HUES48 (cell line): Measurements from ENCODE around the gene GAREM1.
"Not testable (repeated sequence)": the region's sequence is repeated elsewhere in the genome, so short reads cannot be mapped to it uniquely, and the experiment has no call there.

Experiments
- H3K27ac ChIP-seq: one replicate; pipeline ENCODE4 v1.7.0; 2013; ENCODE audit warnings: low read depth, low read length, inconsistent platforms
- H3K27me3 ChIP-seq: 2 replicates; pipeline ENCODE4 v1.6.1; 2013; ENCODE audit warnings: mild to moderate bottlenecking, low read length; ENCODE audit not compliant: control insufficient read depth, insufficient read depth
- H3K36me3 ChIP-seq: 2 replicates; pipeline ENCODE4 v1.6.1; 2013; ENCODE audit warnings: low read length; ENCODE audit not compliant: control insufficient read depth, insufficient read depth
- H3K4me1 ChIP-seq: 2 replicates; pipeline ENCODE4 v1.6.1; 2013; ENCODE audit warnings: mild to moderate bottlenecking, low read length; ENCODE audit not compliant: control insufficient read depth, insufficient read depth
- H3K4me3 ChIP-seq: 2 replicates; pipeline ENCODE4 v1.5.1; 2013; ENCODE audit warnings: mild to moderate bottlenecking, low read depth, low read length
- H3K9ac ChIP-seq: 2 replicates; pipeline ENCODE4 v1.6.1; 2013; ENCODE audit warnings: mild to moderate bottlenecking, low read depth, low read length, moderate library complexity
- H3K9me3 ChIP-seq: 2 replicates; pipeline ENCODE4 v1.6.1; 2013; ENCODE audit warnings: low read length; ENCODE audit not compliant: control insufficient read depth, insufficient read depth

The GAREM1 gene

DNA sequence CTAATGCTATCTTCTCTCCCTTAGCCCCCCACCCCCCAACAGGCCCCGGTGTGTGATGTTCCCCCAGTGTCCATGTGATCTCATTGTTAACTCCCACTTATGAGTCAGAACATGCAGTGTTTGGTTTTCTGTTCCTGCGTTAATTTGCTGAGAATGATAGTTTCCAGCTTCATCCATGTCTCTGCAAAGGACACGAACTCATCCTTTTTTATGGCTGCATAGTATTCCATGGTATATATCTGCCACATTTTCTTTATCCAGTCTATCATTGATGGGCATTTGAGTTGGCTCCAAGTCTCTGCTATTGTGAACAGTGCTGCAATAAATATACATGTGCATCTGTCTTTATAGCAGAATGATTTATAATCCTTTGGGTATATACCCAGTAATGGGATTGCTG lies 179.1 kb downstream of the GAREM1 start:
- not testable (repeated sequence) for H3K27me3 ChIP-seq, H3K27ac ChIP-seq, H3K9ac ChIP-seq, H3K4me1 ChIP-seq, H3K9me3 ChIP-seq, H3K4me3 ChIP-seq, H3K36me3 ChIP-seq

DNA sequence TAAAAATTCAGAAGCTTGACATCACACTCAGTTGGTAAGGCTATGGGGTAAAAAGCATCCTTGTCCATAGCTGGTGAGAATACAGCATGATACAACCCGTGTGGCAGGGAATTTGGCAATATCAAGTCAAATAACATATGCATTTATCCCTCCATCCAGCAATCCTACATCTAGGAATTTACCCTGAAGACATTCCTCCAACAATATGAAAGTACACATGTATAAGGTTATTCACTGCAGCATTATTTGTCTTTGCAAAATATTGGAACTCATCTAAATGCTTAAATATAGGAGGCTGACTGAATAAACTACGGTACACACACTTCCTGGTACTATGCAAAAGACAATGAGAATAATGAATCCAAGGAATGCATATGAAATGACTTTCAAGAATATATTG lies 179.9 kb downstream of the GAREM1 start:
- no peaks in the 10 kb centered on the region for H3K4me1 ChIP-seq
- H3K36me3 ChIP-seq = peaks cover 4% of the 10 kb centered on the region; the same call in 1 of the 2 replicates
- H3K4me3 ChIP-seq = no peak overlapping the region
- no peaks in the 10 kb centered on the region for H3K9me3 ChIP-seq
- no peak overlapping the region for H3K27ac ChIP-seq
- H3K27me3 ChIP-seq = no peaks in the 10 kb centered on the region
- H3K9ac ChIP-seq = no peak overlapping the region

DNA sequence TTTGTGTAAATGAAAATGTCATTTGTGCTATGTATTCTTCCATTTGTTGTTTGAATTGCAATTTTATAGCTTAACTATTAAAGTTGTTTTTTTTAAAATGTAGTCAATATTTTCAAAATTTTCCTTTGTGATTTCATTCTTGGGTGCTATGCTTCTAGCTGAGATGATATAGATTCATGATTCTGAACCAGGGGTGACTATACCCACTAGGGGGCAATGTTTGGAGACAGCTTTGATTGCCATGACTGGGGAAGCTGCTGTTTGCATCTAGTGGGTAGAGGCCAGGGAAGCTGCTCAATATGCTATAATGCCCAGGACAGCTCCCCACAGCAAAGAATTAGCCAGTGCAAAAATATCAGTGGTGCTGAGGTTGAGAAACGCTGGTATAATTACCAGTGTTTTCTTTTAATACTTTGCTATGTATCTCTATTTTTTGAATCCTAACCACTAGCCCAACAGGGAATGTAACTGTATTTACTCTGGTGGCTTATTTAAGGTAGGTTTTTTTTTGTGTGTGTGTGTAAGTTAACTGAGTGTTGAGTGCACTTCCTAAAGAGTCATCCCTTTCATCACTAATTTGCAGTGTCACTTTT lies 181.1 kb downstream of the GAREM1 start:
- H3K4me1 ChIP-seq = no peaks in the 10 kb centered on the region
- H3K9me3 ChIP-seq = no peaks in the 10 kb centered on the region
- no peaks in the 10 kb centered on the region for H3K27me3 ChIP-seq
- no peak overlapping the region for H3K4me3 ChIP-seq
- no peak overlapping the region for H3K27ac ChIP-seq
- H3K36me3 ChIP-seq = peaks cover 4% of the 10 kb centered on the region; the same call in 1 of the 2 replicates
- H3K9ac ChIP-seq = no peak overlapping the region

DNA sequence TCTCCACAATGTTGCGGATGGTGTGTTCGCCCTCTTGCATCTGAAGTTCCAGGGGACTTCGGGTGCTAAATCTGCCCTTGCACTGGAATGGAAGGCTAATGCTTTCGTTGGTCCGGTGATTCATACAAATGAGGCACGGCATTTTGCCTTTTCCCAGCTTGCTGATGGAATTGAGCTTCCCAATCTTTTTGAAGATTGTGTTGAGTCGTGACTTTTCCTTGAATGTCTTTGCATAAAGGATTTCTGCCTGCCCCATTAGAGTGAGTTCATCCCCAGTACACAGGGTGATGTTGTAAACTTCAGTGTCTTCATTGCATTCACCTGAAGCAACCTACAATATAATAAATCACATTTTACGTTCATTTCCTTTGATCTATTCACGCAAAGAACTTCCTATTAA lies 182.8 kb downstream of the GAREM1 start:
- Histone ChIP-seq H3K27me3 (no peaks in the 10 kb centered on the region), H3K4me3 (no peak overlapping the region), H3K9me3 (no peaks in the 10 kb centered on the region), H3K4me1 (no peaks in the 10 kb centered on the region), H3K27ac (no peak overlapping the region), H3K9ac (no peak overlapping the region), H3K36me3 (peaks cover 4% of the 10 kb centered on the region; the same call in 1 of the 2 replicates)

DNA sequence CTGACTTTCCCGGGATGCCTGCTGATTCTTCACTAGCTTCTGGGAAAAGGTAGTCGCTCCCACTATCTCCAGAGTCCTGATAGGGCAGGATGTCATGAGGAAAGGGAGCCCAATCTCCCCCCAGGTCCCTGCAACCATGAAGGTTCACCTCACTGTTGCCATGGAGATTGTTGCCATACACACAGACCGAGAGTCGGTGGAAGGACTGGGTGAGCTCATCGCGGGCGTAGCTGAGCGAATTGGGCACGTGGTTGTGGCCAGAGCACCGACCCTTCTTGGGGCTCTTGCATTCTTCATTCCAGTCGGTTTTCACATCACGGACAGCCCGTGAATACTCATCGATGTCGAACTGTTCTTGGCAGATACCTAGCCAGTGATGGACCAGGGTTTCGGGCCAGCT lies 183.4 kb downstream of the GAREM1 start:
- H3K27me3 ChIP-seq = no peaks in the 10 kb centered on the region

DNA sequence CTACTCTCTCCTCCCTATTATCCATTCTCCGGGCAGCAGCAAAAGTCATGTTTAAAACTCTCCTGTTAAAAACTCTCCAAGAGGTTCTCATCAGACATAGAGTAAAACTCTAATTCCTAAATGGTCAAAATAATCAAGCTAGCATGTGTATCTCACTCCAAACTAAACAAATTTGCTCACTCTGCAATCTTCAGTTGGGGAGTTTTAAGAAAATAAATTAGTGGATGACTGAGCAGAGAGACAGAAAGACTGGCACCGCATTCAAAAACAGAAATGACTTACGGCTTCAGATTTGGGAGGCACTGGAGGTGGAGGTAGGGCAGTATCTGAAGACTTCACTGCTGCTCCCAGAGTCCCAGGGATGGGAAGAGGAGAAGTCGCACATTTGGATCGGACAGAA lies 183.9 kb downstream of the GAREM1 start:
- Histone ChIP-seq H3K4me3 (no peak overlapping the region), H3K27ac (no peak overlapping the region), H3K9me3 (no peaks in the 10 kb centered on the region), H3K9ac (no peak overlapping the region), H3K4me1 (no peaks in the 10 kb centered on the region), H3K27me3 (no peaks in the 10 kb centered on the region), H3K36me3 (peaks cover 4% of the 10 kb centered on the region; the same call in 1 of the 2 replicates)

More for the DNA sequence above, 183.4 kb downstream of the GAREM1 start:
- H3K4me3 ChIP-seq = no peak overlapping the region
- H3K9me3 ChIP-seq = no peaks in the 10 kb centered on the region
- H3K27ac ChIP-seq = no peak overlapping the region
- peaks cover 4% of the 10 kb centered on the region; the same call in 1 of the 2 replicates for H3K36me3 ChIP-seq
- no peak overlapping the region for H3K9ac ChIP-seq
- no peaks in the 10 kb centered on the region for H3K4me1 ChIP-seq

DNA sequence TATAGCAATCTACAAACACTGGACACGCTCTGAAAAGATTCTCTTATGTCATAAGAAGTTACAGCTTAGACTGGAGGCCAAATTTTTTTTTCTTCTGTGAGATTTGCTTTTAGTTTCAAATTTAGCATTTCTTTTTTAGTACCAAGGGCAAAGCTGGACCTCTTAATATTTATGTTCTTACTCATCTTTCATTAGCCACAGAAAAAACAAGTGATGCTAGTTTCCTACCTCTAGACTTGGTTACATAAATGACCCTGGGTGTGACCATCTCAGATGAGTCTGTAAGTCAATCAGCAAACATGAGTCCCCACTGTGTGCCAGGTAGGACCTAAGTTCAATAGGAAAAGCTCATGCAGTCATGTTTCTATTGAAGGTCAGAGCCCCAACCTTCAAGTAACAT lies 186.4 kb downstream of the GAREM1 start:
- no peaks in the 10 kb centered on the region for H3K27me3 ChIP-seq
- H3K4me1 ChIP-seq = no peaks in the 10 kb centered on the region
- H3K9ac ChIP-seq = no peak overlapping the region
- H3K4me3 ChIP-seq = no peak overlapping the region
- no peak overlapping the region for H3K27ac ChIP-seq
- no peaks in the 10 kb centered on the region for H3K9me3 ChIP-seq
- peaks cover 4% of the 10 kb centered on the region; the same call in 1 of the 2 replicates for H3K36me3 ChIP-seq

DNA sequence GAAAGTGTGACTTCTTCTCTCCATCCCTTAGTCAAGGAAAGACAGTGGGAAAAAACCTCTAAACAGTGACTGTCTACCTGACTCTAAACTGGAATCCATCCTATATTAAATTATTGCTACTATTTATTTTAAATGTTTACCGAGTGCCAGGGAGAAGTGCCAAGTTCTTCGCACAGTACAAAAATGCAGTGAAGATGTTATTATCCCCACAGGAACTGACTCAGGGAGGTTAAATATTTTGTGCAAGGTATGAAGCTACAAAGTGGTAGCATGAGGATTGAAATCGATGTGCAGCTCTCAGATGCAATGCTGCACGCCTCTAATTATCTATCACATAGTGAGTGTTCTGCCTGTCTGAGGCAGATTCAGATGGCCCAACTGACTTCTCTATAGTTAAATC lies 189.8 kb downstream of the GAREM1 start:
- H3K27me3 ChIP-seq = no peaks in the 10 kb centered on the region
- no peak overlapping the region for H3K9ac ChIP-seq
- no peaks in the 10 kb centered on the region for H3K9me3 ChIP-seq
- H3K4me3 ChIP-seq = no peak overlapping the region
- H3K36me3 ChIP-seq = no peaks in the 10 kb centered on the region
- H3K27ac ChIP-seq = no peak overlapping the region
- H3K4me1 ChIP-seq = no peaks in the 10 kb centered on the region

DNA sequence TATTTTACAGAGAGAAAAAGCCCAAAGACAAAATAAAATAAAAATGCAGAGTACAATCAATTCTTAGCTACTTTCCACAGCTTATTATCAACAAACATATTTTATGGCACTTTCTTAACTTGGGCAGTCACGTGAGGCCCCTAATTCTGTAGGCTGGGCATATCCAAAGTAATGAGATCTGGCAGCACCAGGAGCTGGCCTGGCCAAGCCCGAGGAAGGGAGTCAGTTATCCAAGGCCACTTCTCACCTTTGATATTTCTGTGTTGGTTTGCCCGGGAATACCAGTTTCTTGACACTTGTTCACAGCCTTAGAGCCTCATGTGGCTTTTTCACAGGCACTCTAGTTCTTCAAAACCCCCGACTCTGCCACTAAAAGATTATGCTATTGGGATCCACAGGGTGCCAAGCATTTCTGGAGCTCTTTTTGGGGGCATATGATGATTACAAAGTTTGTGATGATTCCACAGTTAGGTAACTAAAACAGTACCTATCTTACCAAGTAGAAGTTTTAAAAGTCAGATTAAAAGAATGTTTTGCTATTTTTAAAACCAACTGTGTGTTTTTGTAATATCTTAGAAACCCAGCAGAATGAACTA lies 190.4 kb downstream of the GAREM1 start:
- Histone ChIP-seq H3K4me1 (no peaks in the 10 kb centered on the region), H3K27me3 (no peaks in the 10 kb centered on the region), H3K27ac (no peak overlapping the region), H3K9me3 (no peaks in the 10 kb centered on the region), H3K9ac (no peak overlapping the region), H3K36me3 (no peaks in the 10 kb centered on the region), H3K4me3 (no peak overlapping the region)

DNA sequence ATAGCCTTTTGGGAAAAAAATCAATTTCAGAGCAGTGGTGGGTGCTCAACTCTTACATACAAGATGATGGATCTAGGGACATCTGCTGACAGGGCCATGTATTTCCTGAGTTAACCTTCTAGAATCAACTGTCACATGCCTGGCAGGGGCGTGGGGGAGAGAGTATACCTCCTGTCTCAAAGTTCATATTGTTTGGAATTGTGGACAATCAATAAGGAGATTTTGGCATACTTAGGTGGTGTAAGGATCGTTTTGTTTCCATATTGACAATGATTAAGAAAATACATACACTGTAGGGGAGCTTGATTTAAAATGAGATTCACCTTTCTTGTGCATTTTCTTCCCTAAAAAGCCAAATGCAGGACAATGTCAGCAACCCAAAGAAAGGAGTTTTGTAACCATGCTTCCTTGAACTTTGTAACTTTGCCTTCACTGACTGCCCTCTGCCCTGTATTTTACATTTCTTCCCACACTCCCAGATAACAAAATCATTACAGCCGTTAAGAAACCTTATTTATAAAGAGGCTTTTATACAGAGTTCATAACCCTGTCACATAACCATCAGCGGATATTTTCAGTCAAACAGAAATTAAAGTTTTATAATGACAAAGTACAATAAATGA lies 192.4 kb downstream of the GAREM1 start:
- Histone ChIP-seq H3K9ac (no peak overlapping the region), H3K4me3 (no peak overlapping the region), H3K4me1 (no peaks in the 10 kb centered on the region), H3K36me3 (no peaks in the 10 kb centered on the region), H3K27ac (no peak overlapping the region), H3K27me3 (no peaks in the 10 kb centered on the region), H3K9me3 (no peaks in the 10 kb centered on the region)

DNA sequence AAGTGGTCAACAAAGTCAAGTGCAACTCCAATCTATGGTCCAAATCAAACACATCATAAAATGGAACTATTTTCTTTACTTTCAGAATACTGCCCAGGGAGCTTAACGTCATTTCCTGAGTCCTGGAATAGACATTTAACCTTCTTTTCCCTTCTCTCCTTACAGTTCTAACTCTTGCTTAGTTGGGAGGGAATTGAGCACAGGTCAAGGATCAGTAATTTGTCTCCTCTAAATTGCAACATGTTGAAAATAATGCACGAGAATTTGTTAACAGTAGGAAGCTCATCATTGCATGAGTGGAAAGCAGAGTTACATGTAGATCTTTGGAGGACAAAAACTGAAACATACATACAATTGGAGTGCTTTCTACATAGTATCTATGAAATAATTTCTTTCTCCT lies 193.1 kb downstream of the GAREM1 start:
- no peaks in the 10 kb centered on the region for H3K4me1 ChIP-seq
- H3K9me3 ChIP-seq = no peaks in the 10 kb centered on the region
- no peak overlapping the region for H3K9ac ChIP-seq
- no peak overlapping the region for H3K4me3 ChIP-seq
- no peaks in the 10 kb centered on the region for H3K27me3 ChIP-seq
- no peaks in the 10 kb centered on the region for H3K36me3 ChIP-seq
- H3K27ac ChIP-seq = no peak overlapping the region
